Measurements from ENCODE around the gene RAB23. TPM values are rescaled to one million over a fixed set of nuclear protein-coding genes. Genes with fewer than 3 reads are reported as not detected.
A peak's percentile ranks its signal among the peaks of the same experiment; 100 is the strongest.

Gene RAB23
- total RNA-seq, 1 experiment from 2014 or later = 11.7 TPM

DNA sequence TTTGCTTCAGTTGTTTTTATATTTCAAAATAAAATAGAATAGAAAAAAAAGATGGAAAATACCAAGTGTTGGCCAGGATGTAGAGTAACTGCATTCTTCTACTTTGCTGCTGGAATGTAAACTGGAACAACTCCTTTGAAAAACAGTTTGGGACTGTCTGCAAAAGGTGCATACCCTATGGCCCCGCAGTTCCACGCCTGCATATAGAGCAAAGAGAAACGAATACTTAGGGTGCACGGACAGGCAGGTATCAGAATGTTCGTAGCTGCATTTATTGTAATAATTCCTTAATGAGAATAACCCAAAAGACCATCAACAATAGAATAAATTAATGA lies 603 bp upstream of the RAB23 start:
- Histone ChIP-seq H3K36me3 (ENCODE audit: control insufficient read depth in 1 of 2, insufficient read depth in 2 of 2, low read length in 2 of 2) (no peaks in the 10 kb centered on the region), H3K4me3 (replicated peaks in 1 of 2; ENCODE audit: low read depth in 1 of 2, low read length in 2 of 2) (peak overlapping the region; percentile 78 to 83), H4K20me1 (ENCODE audit: insufficient read depth) (no peaks in the 10 kb centered on the region), H3K27me3 (ENCODE audit: insufficient read depth, low read length) (no peaks in the 10 kb centered on the region), H2AFZ (ENCODE audit: low read depth, low read length, poor library complexity, severe bottlenecking) (peak overlapping the region; percentile 97), H3K9me3 (ENCODE audit: control insufficient read depth in 1 of 2, insufficient read depth in 1 of 2, low read depth in 1 of 2, low read length in 2 of 2) (no peaks in the 10 kb centered on the region), H3K27ac (ENCODE audit: low read depth, low read length) (no peak overlapping the region; the same call in 1 of the 2 replicates), H3K9ac (ENCODE audit: low read length) (peak overlapping the region; percentile 78), H3K4me2 (ENCODE audit: low read length) (peak overlapping the region; percentile 95), H3K4me1 (ENCODE audit: control insufficient read depth in 1 of 2, insufficient read depth in 2 of 2, low read length in 2 of 2) (peaks cover 3 to 12% of the 10 kb centered on the region in 2 experiments; a peak in 3 of 4 replicates), H3K9me2 (ENCODE audit: insufficient read depth) (no peaks in the 10 kb centered on the region), H3K79me2 (ENCODE audit: insufficient read depth, low read length) (peaks cover 36% of the 10 kb centered on the region)
- POLR2A ChIA-PET = no interaction called here
- RAD21 ChIA-PET (ENCODE audit: low non-redundant PET in 1 of 2, low total read pairs in 2 of 2, uncharacterized antibody in 2 of 2, unreplicated experiment in 2 of 2) = no interaction called here
- no peak for DNase-seq (ENCODE audit: low read depth, low spot score)
- ATAC-seq = no peak
- CTCF ChIA-PET = no interaction called here
- intact Hi-C loops (cut with micrococcal nuclease) = no loop called here
- TF ChIP-seq SRF (IDR thresholded peaks at IDR 0.05; ENCODE audit: low read depth) (no peak), ZFX (IDR thresholded peaks at IDR 0.05) (no peak), ZNF274 (IDR thresholded peaks at IDR 0.05; ENCODE audit: low read depth, low read length) (no peak), POLR2A (IDR thresholded peaks at IDR 0.05; ENCODE audit: borderline replicate concordance, extremely low read depth, insufficient read depth, insufficient read length) (no peak), CEBPB (IDR thresholded peaks at IDR 0.05; ENCODE audit: low read depth) (no peak), CBX3 (IDR thresholded peaks at IDR 0.05; ENCODE audit: low read depth) (no peak), SIN3A (IDR thresholded peaks at IDR 0.05; ENCODE audit: low read depth) (no peak), TCF7L2 (IDR thresholded peaks at IDR 0.05; ENCODE audit: borderline replicate concordance, extremely low read depth, insufficient read depth, insufficient read length) (no peak)
- TF ChIP-seq, protein P1, sequence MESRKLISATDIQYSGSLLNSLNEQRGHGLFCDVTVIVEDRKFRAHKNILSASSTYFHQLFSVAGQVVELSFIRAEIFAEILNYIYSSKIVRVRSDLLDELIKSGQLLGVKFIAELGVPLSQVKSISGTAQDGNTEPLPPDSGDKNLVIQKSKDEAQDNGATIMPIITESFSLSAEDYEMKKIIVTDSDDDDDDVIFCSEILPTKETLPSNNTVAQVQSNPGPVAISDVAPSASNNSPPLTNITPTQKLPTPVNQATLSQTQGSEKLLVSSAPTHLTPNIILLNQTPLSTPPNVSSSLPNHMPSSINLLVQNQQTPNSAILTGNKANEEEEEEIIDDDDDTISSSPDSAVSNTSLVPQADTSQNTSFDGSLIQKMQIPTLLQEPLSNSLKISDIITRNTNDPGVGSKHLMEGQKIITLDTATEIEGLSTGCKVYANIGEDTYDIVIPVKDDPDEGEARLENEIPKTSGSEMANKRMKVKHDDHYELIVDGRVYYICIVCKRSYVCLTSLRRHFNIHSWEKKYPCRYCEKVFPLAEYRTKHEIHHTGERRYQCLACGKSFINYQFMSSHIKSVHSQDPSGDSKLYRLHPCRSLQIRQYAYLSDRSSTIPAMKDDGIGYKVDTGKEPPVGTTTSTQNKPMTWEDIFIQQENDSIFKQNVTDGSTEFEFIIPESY (IDR thresholded peaks at IDR 0.05; ENCODE audit: extremely low read depth, insufficient replicate concordance, low read length) = no peak
- TF ChIP-seq, protein P2, sequence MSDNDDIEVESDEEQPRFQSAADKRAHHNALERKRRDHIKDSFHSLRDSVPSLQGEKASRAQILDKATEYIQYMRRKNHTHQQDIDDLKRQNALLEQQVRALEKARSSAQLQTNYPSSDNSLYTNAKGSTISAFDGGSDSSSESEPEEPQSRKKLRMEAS (IDR thresholded peaks at IDR 0.05) = no peak
- TF ChIP-seq, protein P3, sequence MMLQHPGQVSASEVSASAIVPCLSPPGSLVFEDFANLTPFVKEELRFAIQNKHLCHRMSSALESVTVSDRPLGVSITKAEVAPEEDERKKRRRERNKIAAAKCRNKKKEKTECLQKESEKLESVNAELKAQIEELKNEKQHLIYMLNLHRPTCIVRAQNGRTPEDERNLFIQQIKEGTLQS (IDR thresholded peaks at IDR 0.05) = no peak
- BruUV-seq (replicated peaks) = no TSS peak

Measured in HCT116 (cell line).